GM12801 (cell line): ENCODE data around the gene ZNF304.

ENCODE experiments used
- TF ChIP-seq, protein P1 (sequence below): IDR thresholded peaks from one replicate; pipeline ENCODE4 v1.5.1; 2011; ENCODE audit warnings: control low read depth; ENCODE audit not compliant: insufficient read length; ENCODE audit errors: extremely low read depth

Gene ZNF304

DNA sequence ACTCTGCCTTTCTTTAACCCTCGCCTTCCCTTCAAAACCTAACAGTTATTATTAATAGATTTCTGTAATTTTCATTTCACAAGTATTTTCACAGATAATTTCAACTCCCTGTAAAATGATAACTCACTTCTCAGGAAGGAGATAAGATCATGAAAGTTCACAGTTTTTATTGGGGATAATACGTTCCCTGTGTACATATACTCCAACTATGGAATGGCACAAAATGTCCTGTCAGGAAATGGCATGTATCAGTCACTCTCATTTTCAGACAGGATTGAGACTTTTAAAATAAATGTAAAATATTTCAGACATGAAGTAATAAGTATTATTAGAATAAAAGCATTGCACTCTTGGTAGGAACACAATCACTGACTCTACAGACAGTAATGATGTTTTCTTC, 11.3 kb downstream of the ZNF304 start:
- TF ChIP-seq, protein P1, sequence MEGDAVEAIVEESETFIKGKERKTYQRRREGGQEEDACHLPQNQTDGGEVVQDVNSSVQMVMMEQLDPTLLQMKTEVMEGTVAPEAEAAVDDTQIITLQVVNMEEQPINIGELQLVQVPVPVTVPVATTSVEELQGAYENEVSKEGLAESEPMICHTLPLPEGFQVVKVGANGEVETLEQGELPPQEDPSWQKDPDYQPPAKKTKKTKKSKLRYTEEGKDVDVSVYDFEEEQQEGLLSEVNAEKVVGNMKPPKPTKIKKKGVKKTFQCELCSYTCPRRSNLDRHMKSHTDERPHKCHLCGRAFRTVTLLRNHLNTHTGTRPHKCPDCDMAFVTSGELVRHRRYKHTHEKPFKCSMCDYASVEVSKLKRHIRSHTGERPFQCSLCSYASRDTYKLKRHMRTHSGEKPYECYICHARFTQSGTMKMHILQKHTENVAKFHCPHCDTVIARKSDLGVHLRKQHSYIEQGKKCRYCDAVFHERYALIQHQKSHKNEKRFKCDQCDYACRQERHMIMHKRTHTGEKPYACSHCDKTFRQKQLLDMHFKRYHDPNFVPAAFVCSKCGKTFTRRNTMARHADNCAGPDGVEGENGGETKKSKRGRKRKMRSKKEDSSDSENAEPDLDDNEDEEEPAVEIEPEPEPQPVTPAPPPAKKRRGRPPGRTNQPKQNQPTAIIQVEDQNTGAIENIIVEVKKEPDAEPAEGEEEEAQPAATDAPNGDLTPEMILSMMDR, result no peak

GRCh38 chr19:57362997-57363687, 12.1 kb downstream of the ZNF304 start, which contains the start of the genes TRAPPC2B and ZNF547:
TRAPPC2B (plus strand) TSS chr19:57363551; CDS start chr19:57364834, 1,283 bp downstream.
ZNF547 (plus strand) TSS chr19:57363551; CDS start chr19:57368556, 5,005 bp downstream.
- TF ChIP-seq, protein P1, result no peak

DNA sequence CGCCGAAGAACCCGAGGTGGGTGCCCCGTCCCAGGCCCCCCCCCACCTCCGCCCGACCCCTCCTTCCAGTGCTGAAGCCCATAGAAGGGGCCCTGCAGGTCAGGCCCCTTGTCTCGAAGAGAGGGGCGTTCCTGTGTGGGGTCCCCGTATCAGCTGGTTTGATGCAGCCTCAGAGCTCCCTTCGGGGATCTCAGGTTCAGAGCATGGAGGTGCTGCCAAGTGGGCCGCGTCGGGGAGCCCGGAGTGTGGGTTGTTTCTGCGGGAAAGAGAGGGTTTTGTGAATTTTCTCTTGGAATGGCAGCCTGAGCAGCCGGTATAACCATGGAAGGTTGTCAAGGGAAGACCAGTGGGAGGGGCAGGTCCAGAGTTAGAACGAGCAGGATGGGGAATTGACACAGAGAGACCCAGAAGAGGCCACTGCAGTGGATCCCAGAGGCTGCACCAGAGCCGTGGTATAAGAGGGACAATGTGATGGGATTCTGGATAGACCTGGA, 12.7 kb downstream of the ZNF304 start:
- TF ChIP-seq, protein P1, result no peak

DNA sequence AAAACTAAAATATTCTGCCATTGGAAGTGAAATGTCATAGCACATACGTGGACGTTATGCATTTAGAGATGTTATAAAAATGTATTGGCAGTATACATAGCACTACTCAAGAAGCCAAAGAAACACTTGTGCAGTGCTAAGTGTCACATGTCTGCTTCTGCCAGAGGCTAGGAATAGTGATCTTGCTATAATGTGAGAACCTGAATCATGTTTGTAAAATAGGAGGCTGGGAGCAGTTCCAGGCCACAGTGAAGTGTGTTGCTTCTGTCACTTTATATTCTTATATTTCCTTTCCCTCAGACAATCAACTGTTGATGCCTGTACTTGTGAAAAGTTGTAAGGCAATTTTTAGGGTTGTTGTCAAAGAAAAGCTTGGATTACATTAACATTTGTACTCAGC, 15.7 kb downstream of the ZNF304 start:
- TF ChIP-seq, protein P1, result no peak

DNA sequence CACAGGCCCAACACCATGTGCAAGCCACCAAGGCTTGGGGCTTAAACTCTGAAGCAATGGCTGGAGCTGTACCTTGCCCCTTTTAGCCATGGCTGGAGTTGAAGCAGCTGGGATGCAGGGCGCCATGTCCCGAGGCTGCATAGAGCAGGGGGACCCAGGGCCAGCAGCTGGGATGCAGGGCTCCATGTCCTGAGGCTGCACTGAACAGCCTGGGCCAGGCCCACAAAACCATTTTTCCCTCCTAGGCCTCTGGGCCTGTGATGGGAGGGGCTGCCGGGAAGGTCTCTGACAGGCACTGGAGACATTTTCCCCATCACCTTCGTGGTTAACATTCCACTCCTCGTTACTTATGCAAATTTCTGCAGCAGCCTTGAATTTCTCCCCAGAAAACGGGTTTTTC, 23.1 kb downstream of the ZNF304 start:
- TF ChIP-seq, protein P1, result no peak

GRCh38 chr19:57376151-57376550, 25.1 kb downstream of the ZNF304 start:
- TF ChIP-seq, protein P1, result no peak

GRCh38 chr19:57377498-57378146, 26.6 kb downstream of the ZNF304 start:
- TF ChIP-seq, protein P1, result no peak
